ENCODE results near the gene PLB1. TPM values are rescaled to one million over a fixed set of nuclear protein-coding genes. Genes with fewer than 3 reads are reported as not detected.

Gene PLB1
- total RNA-seq, 1 experiment from 2014 or later = 0.44 TPM

GRCh38 chr2:28678944-28679343 lies 183.1 kb downstream of the PLB1 start:
- Mint-ChIP-seq H3K36me3 (no peaks in the 10 kb centered on the region), H3K27ac (no peak overlapping the region), H3K4me1 (peaks cover 25% of the 10 kb centered on the region), H3K4me3 (no peak overlapping the region), H3K27me3 (ENCODE audit: low read depth) (no peaks in the 10 kb centered on the region), H3K9me3 (peaks cover under 1% of the 10 kb centered on the region; the same call in 1 of the 2 replicates)
- no peak for ATAC-seq
- DNase-seq (ENCODE audit: low spot score) = no peak
- POLR2A ChIA-PET = no interaction called here
- CTCF ChIA-PET = no interaction called here
- TF ChIP-seq CREM (CRISPR knock-in tag; IDR thresholded peaks at IDR 0.05) = no peak
- no peak for TF ChIP-seq RORB (CRISPR knock-in tag; IDR thresholded peaks at IDR 0.05)
- no peak for TF ChIP-seq FOXK1 (CRISPR knock-in tag; IDR thresholded peaks at IDR 0.05)

- H3K4me1 Mint-ChIP-seq = peaks cover 25% of the 10 kb centered on the region
- TF ChIP-seq TCF7 (CRISPR knock-in tag; IDR thresholded peaks at IDR 0.05; ENCODE audit: low read depth) = no peak
- no peak for TF ChIP-seq MLX (CRISPR knock-in tag; IDR thresholded peaks at IDR 0.05)
- no peak for TF ChIP-seq ZNF512 (CRISPR knock-in tag; IDR thresholded peaks at IDR 0.05; ENCODE audit: borderline replicate concordance)
- TF ChIP-seq STAT6 (CRISPR knock-in tag; conservative IDR thresholded peaks at IDR 0.05; ENCODE audit: low read depth) = no peak
- no peak for TF ChIP-seq TEAD1 (CRISPR knock-in tag; IDR thresholded peaks at IDR 0.05)
- no peak overlapping the region for H3K4me3 Mint-ChIP-seq
- no peaks in the 10 kb centered on the region for H3K36me3 Mint-ChIP-seq
- peaks cover 9% of the 10 kb centered on the region for H3K9me3 Mint-ChIP-seq
- DNase-seq (ENCODE audit: low spot score) = no peak
- ATAC-seq = no peak
- ChIA-PET CTCF (no interaction called here), POLR2A (no interaction called here)
- no peaks in the 10 kb centered on the region for H3K27me3 Mint-ChIP-seq (ENCODE audit: low read depth)
- H3K27ac Mint-ChIP-seq = no peak overlapping the region
Observed at GRCh38 chr2:28680657-28681056, 184.8 kb downstream of the PLB1 start.

- H3K4me3 Mint-ChIP-seq = no peak overlapping the region
- CTCF ChIA-PET = interaction anchor here (0.5 kb wide), 1 partner anchor 1263 kb away, joined by 3 read pairs; no protein-coding TSS in a partner anchor
- TF ChIP-seq RORB (CRISPR knock-in tag; IDR thresholded peaks at IDR 0.05) (no peak), ZNF423 (CRISPR knock-in tag; IDR thresholded peaks at IDR 0.05) (0 out of 2 replicates have a peak, but pooled peaks have one; percentile 10), SP1 (CRISPR knock-in tag; conservative IDR thresholded peaks at IDR 0.05) (no peak)
- peaks cover 12% of the 10 kb centered on the region for H3K9me3 Mint-ChIP-seq
- POLR2A ChIA-PET = no interaction called here
- no peak overlapping the region for H3K27ac Mint-ChIP-seq
- H3K4me1 Mint-ChIP-seq = peaks cover 25% of the 10 kb centered on the region
- no peaks in the 10 kb centered on the region for H3K27me3 Mint-ChIP-seq (ENCODE audit: low read depth)
- ATAC-seq = peak; percentile 12; the same call in 1 of the 2 replicates
- H3K36me3 Mint-ChIP-seq = no peaks in the 10 kb centered on the region
- DNase-seq (ENCODE audit: low spot score) = no peak
Observed at GRCh38 chr2:28681158-28681571, 185.3 kb downstream of the PLB1 start.

DNA sequence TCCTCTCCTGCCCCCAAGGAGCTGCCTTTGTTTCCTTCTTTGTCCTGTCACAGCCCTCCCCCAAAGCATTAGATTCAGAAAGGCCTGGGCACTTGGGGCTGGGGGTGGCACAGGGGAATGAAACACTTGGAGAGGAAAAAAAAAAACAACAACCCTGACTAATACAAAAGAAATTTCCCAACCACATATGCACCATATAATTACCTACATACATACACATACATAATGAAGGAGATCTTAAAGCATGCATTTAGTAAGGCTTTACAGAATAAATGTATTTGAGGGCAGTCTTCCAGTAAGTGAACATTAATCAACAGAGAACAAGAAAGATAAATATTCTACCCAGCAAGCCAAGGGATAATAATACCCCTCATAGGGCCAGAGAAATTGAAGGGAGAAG lies 185.7 kb downstream of the PLB1 start:
- ATAC-seq = no peak

More for the DNA sequence above, 185.7 kb downstream of the PLB1 start:
- TF ChIP-seq ATF6 (CRISPR knock-in tag; IDR thresholded peaks at IDR 0.05) (no peak), TP53 (CRISPR knock-in tag; IDR thresholded peaks at IDR 0.05) (no peak), CREM (CRISPR knock-in tag; IDR thresholded peaks at IDR 0.05) (no peak), OVOL2 (CRISPR knock-in tag; IDR thresholded peaks at IDR 0.05; ENCODE audit: borderline replicate concordance) (no peak), ESRRA (CRISPR knock-in tag; IDR thresholded peaks at IDR 0.05; ENCODE audit: borderline replicate concordance) (no peak), KAT7 (CRISPR knock-in tag; IDR thresholded peaks at IDR 0.05; ENCODE audit: borderline replicate concordance) (no peak), NR3C1 (CRISPR knock-in tag; conservative IDR thresholded peaks at IDR 0.05; ENCODE audit: low read depth) (no peak), NFATC4 (CRISPR knock-in tag; IDR thresholded peaks at IDR 0.05) (no peak), ZNF671 (CRISPR knock-in tag; IDR thresholded peaks at IDR 0.05) (no peak)
- Mint-ChIP-seq H3K36me3 (no peaks in the 10 kb centered on the region), H3K4me1 (peaks cover 25% of the 10 kb centered on the region), H3K27me3 (ENCODE audit: low read depth) (no peaks in the 10 kb centered on the region), H3K9me3 (peaks cover 13% of the 10 kb centered on the region), H3K27ac (no peak overlapping the region), H3K4me3 (no peak overlapping the region)
- ChIA-PET POLR2A (no interaction called here), CTCF (interaction anchor here (0.5 kb wide), 1 partner anchor 1264 kb away, joined by 3 read pairs; no protein-coding TSS in a partner anchor)
- no peak for DNase-seq (ENCODE audit: low spot score)
